NCI-H446 (cell line): ENCODE results near the gene KAT5.
"Not testable (repeated sequence)": the region's sequence is repeated elsewhere in the genome, so short reads cannot be mapped to it uniquely, and the experiment has no call there.

ENCODE experiments used
- DNase-seq, 2 experiments: peaks; one replicate each; lab custom pipeline; 2025; lab: John Stamatoyannopoulos, UW

Gene KAT5

DNA sequence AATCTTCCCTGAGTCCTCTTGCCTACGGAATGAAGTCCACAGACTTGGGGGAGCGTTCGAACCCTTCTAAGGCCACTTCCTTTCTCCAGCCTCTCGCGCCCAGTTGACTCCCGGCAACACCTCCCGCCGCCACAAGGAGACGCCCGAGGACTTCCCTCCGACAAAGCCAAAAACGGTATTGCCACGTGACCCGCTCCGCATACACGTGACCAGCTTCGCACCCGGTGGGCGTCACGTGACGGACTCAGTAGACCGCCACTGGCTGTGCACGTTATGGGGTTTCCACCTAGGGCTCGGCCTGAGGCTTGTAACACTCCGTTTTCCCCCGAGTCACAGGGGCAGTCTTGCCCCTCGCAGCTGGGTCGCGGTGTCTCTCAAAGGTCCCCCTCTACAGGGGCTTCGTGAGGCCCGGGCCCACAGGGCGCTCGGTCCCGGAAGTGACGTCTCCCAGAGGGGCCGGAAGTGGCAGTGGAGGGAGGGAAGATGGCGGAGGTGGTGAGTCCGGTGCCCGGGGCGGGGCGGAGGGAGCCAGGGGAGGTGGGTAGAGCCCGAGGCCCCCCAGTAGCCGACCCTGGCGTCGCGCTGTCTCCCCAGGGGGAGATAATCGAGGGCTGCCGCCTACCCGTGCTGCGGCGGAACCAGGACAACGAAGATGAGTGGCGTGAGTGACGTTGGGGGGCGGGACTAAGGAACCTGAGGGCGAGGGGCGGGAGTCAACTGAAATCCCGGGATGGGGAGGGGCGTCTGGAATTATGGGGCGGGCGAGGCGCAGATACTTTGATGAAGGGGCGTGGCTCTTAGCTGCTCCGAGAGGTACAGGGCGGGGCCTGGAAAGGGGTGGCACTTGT lies at the start of gene KAT5:
Gene KAT5, plus strand, starts transcription at position 468 of the 848 bp plus-strand sequence. Its CDS starts 16 bp downstream, at position 484.
- DNase-seq: peak; percentile 97 to 99

DNA sequence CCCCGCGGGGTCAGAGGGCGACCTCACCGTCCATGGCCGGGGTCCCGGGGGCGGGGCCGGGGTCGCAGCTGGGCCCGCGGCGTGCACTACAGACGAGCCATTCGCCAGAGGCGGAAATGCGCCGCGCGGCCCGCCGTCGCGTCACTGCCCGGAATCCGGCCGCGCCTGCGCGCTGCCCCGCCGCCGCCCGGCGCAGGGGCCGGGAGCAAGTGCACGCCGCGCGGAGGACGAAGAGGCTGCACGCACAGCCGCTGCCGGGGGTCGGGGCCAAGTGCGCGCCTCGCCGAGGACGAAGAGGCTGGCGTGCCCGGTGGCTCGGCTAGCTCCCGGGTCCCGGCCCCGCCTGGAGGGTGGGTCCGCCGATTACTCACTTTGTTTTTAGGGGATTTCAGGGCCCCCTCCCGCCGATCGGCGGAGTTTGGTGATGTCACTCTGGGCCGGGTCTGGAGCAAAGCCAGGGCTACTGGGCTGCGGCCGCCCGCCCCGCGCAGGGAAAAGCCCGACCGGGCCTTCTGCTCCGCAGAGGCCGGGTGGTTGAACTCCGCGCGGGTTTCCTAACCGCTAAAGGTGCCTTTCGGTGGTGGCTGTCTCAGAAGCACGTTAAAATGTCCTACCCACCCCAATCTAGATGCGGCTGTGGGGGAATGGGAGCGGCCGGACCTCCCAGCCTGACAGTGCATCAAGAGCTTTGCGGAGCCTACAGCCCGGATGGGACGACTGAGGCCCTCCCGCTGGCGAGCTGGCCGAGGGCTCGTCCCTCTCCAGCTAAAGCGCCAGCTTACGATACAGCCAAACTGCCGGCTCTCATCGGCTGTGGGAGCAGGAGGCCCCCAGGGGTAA lies 49.0 kb upstream of the KAT5 start, which contains the start of gene RELA:
Gene RELA, minus strand, starts transcription at position 118 of the 840 bp plus-strand sequence. Its CDS starts 84 bp downstream, at position 34.
- peak; percentile 95 to 97 for DNase-seq

DNA sequence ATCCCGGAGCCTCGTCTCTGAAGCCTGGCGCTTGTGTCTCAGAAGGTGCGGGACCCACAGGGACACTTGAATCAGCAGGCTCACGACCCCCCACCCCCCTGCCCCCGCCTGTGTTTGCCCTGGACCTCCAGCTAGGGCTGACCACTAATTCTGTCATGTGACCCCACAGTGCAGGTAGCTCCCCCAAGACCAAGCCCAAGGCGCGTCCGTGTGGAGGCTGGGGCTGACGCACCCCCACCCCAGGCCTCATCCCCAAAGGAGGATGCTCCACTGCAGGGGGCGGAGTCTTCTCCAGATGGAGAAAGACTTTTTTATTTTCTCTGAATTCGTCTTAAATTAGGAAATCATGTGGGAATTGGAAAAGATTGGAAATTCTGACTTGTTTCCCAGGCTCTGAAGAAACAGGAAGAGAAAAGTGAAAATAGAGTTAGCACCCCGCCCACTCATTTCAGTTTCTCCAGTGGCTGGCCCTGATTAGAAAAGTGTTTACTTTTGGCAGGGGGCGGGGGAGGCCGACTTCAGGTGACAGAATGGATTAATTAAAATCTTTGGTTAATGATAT lies 48.3 kb upstream of the KAT5 start:
- peak in 1 of 2 experiments; percentile 48 for DNase-seq

DNA sequence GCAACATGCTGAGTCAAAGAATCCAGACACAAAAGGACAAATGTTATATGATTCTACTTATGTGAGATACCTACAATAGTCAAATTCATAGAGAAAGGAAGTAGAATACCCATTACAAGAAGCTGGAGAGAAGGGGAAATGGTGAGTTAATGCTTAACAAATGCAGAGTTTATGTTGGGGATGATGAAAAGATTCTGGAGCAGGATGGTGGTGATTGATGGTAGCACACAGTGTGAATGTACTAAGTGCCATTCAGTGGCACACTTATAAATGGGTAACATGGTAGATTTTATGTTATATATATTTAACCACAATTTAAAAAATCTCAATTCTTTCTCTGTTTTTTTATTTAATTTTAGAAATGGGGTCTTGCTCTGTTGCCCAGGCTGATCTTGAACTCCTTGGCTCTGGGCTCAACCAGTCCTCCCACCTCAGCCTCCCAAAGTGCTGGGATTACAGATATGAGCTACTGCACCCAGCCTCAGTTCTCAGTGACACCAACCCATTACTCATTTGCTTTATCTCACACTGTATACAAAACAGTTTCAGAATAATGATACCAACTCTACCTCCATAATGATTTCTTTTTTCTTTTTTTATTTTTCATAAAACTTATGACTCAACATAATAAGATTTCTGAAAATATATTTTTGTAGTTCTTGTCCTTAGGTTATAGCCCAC lies 39.7 kb upstream of the KAT5 start:
- DNase-seq: no peak

DNA sequence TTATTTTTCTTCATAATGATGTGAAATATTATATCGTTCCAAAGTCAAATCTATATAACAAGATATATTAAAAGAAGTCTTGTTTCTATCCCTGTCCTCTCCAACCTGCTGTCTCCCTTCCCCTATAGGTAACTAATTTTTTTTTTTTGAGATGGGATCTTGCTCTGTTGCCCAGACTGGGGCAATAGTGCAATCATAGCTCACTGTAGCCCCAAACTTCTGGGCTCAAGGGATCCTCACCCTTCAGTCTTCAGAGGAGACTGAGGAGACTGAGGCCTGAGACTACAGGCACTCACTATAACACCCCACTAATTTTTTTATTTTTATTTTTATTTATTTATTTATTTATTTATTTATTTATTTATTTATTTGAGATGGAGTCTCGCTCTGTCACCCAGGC lies 39.1 kb upstream of the KAT5 start:
- no peak for DNase-seq

DNA sequence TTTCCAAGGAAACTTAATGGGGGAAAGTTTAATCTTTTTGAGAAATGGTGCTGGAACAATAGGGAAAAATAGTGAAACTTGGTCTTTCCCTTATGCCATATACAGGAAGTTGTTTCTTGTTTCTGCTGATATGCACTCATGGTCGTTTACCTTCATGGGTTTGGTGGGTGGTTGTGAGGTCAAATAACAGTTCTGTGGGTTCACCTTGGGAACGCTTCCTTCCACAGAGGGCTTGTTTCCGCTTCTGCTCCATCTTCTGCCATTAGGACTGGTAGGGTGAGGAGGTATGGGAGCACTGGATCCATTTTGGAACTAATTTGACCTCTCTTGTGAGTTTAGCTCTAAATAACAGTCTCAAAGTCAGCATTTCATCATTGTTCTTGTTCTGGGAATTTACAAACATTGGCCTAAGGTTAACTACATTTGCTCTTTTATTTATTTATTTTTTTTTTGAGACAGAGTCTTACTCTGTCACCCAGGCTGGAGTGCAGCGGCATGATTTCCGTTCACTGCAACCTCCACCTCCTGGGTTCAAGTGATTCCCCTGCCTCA lies 31.8 kb upstream of the KAT5 start:
- no peak for DNase-seq

DNA sequence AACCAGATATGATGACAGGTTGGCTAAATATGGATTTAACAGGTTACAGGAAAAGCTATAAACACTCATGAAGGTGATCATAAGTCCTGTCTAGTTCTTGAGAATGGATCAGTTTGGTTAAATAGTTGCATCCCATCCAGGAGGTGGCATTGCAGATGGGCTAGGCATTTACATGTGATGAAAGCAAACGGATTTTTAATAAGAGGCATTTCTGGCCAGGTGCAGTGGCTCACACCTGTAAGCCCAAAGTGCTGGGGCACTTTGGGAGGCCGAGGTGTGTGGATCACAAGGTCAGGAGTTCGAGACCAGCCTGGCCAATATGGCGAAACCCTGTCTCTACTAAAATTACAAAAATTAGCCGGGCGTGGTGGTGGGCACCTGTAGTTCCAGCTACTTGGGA lies 28.6 kb upstream of the KAT5 start:
- DNase-seq: not testable (repeated sequence)

DNA sequence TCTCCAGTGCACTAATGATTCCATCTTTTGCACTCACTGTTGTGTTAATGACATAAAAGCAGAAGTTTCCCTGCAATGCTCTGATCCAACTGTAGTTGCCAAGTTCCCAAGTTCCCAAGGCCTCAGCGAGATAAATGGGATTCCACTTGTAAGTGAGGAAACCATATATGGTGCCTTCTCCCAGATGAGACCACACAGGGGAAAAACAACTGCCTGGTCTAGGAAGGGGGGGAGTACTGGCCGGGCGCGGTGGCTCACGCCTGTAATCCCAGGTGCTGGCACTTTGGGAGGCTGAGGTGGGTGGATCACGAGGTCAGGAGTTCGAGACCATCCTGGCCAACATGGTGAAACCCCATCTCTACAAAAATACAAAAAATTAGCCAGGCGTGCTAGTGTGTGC lies 26.1 kb upstream of the KAT5 start:
- DNase-seq: no peak

DNA sequence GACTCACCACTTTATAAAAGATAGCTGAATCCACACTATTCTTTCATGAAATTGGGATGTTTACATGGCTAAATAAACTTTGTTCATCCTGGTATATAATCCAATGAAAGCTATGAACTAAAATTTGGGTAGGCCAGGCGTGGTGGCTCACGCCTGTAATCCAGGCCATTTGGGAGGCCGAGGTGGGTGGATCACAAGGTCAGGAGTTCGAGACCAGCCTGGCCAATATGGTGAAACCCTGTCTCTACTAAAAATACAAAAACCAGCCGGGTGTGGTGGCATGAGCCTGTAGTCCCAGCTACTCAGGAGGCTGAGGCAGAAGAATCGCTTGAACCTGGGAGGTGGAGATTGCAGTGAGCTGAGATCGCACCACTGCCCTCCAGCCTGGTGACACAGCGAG lies 20.2 kb upstream of the KAT5 start:
- not testable (repeated sequence) for DNase-seq

DNA sequence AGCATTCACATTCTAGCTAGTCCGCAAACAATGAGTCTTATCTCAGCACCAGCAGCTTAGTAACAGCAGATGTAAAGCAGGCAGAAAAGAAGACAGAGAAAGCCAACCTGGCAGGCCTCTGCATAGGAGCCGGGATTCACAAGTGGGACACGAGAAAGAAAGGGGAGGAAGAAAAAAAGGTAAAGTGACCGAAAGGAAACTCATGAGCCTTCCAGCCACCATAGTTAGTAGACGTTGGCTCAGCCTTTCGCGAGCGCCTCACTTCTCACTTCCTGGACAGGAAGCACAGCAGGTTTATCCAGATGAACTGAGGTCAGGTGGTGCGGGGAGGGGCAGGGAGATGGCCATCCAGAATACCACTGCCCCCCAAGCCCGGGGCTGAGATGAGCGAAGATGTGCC lies 19.7 kb upstream of the KAT5 start:
- no peak for DNase-seq

DNA sequence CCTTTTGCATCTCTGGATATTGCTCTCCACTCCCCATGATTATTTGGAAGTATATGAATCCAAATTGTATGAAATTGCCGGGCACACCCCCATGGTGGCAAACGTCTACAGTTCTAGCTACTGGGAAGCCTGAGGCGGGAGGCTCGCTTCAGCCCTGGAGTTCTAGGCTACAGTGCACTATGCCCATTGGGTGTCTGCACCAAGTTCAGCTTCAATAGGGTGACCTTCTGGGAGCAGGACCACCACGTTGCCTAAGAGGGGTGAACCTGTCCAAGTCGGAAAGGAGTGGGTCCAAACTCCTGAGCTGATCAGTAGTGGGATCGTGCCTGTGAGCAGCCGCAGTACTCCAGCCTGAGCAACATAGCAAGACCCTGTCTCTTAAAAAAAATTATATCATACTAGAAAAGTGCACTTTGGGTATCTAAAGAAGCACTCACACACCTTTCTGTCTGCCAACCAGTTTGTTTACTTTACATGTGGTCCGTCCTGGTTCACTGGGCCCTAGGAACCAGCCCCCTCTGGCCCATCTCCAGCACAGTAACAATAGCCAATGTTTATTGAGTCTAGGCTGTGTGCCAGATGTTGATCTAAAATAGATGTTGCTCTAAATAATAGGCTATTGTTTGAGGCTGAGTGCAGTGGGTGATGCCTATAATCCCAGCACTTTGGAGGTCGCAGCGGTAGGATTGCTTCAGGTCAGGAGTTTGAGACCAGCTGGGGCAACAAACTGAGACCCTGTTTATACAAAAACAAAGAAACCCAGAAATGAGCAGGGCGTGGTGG lies 16.4 kb upstream of the KAT5 start:
- no peak for DNase-seq

DNA sequence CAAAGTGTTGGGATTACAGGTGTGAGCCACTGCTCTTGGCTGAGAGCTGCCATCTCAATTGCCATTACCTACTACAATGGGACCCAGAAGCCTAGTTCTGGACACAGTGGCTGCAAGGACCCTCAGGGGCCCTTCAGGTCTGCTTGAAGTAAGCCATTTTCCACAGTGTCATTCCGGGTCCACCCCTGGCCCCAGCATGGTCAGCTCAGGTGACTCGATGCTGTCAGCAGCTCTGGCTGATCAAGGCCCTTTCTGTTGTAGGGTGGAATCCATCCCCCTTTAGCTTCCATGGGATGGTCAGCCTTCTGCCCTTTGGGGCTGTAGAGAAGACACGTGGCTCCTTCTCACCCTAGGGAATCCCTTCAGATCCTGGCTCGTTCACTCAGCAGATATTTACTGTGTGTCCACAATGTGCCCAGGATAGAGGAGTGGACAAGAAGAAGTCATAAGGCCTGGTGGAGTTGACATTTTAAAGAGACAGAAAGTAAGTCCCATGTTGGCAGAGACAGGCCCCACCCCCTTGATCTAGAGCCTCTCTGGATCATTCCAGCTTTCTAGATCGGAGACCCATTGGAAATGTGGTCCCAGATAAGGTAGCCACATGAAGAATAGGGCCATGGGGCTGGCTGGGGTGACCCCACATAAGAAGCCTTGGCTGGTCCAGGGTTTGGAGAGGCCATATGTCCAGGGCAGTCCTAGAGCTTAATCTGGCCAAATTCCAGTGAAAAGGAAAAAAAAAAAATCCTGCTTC lies 15.1 kb upstream of the KAT5 start:
- DNase-seq: no peak

DNA sequence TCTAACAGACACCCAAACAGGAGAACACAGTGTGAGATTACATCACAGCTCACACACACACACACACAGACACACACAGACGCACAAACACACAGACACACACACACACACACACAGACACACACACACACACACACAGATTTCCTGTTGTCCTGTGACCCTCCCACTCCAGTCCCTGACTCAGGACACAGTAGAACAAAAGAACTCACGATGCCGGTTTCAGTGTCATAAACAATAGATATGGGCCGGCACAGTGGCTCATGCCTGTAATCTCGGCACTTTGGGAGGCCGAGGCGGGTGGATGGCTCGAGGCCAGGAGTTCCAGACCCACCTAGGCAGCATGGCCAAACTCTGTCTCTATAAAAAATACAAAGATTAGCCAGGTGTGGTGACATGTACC lies 13.8 kb upstream of the KAT5 start:
- DNase-seq: no peak

DNA sequence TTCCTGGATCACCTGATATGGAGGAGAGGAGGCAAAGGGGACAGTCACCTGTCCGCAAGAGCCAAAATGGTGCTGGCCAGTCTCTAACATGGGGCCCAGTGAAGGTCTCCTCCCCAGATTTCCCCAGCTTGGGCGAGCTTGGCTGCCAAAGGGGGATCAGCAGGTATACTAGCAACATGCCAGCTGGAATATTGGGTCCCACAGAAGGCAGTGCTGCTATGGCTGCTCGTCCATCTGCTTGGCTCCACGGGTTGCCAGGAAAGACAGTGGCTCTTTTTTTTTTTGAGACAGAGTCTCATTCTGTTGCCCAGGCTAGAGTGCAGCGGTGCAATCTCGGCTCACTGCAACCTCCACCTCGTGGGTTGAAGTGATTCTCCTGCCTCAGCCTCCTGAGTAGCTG lies 12.7 kb upstream of the KAT5 start:
- DNase-seq: peak in 1 of 2 experiments; percentile 73

DNA sequence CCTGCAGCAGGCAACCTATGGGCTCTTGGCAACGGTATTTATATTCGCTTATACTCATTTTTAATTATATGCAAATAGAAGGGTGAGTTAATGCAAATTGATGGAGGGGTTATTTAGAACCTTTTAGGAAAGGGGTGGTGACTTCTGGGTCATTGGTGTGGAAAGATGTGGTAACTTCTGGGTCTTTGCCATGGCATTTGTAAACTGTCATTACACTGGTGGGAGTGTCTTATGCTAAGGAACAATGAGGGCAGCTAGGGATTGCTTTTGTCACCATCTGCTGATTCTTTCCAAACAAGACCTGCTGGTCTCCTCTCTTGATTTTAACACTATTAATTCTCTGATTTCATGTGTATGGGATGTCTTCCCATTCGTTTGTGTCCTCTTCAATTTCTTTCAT lies 11.7 kb upstream of the KAT5 start:
- peak in 1 of 2 experiments; percentile 45 for DNase-seq

DNA sequence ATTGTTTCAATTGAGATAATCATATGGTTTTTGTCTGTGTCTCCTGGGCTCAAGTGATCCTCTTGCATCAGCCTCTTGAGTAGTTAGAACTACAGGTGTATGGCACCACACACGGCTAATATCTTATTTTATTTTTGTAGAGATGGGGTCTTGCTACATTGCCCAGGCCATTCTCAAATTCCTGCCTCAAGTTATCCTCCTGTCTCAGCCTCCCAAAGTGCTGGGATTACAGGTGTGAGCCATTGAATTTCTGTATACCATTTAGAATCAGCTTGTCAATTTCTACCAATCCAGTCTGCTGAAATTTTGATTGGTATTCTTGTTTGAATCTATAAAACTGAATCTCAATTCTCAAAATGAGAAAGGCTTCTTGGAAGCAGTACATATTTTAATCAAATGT lies 10.4 kb upstream of the KAT5 start:
- DNase-seq: no peak

DNA sequence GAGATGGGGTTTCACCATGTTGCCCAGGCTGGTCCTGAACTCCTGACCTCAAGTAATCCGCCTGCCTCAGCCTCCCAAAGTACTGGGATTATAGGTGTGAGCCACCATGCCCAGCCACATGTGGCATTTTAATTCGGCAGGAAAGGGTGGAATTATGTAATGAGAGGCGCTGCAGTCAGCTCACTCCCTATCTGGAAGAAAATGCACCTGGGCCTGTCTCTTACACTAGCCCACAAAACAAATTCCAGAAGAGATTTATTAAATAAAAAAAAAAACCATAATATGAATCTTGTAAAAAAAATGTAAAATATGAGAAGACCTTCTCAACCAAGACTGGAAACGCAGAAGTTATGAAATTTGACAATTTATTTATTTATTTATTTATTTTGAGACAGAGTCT lies 8.2 kb upstream of the KAT5 start:
- DNase-seq: no peak

DNA sequence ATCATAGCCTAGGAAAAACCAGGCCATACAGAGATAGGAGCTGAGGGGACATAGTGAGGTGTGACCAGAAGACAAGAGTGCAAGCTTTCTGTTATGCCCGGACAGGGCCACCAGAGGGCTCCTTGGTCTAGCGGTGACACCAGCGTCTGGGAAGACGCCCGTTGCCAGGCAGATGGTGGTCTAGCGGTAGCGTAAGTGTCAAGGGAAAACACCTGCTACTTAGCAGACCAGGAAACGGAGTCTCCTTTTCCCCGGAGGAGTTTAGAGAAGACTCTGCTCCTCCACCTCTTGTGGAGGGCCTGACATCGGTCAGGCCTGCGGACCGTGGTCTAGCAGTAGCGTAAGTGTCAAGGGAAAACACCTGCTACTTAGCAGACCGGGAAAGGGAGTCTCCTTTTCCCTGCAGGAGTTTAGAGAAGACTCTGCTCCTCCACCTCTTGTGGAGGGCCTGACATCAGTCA lies 5.7 kb upstream of the KAT5 start:
- DNase-seq: peak; percentile 39 to 79

DNA sequence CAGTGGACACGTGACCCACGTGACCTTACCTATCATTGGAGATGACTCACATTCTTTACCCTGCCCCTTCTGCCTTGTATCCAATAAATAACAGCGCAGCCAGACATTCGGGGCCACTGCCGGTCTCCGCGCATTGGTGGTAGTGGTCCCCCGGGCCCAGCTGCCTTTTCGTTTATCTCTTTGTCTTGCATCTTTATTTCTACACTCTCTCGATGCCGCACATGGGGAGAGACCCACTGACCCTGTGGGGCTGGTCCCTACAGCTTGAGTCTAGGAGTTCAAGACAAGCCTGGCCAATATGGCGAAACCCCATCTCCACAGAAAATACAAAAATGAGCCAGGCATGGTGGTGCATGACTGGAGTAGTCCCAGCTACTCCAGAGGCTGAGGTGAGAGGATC lies 5.0 kb upstream of the KAT5 start:
- DNase-seq: not testable (repeated sequence)

DNA sequence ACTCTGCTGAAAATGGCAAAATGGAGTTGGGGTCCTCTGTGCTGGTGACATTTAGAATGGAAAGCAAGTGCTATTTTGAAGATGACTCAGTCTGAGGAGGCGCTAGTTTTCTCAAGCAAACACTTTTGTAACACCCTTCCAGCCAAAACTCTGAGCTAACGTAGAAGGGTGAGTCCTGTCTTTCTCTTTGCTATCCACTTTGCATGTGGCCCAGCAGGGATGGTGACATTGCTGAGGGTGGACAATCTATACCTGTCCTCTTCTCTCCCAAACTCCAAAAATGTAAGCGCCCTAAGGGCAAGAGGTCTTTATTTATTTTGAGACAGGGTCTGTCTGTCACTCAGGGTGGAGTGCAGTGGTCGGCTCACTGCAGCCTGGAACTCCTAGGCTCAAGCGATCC lies 3.6 kb upstream of the KAT5 start:
- no peak for DNase-seq
